Karpas-422 (cell line): ENCODE measurements around the gene KYAT1. TPM values are rescaled to one million over a fixed set of nuclear protein-coding genes. Genes with fewer than 3 reads are reported as not detected.

Source experiments
- DNase-seq: peaks from one replicate; pipeline ENCODE4 v3.0.0-alpha.2; 2015
- H2AFZ ChIP-seq: fragments of 200-600 bp; sonication (generic); 2 replicates; pipeline ENCODE4 v1.6.1; 2014; ENCODE audit warnings: antibody characterized with exemption, low read length, mixed read lengths
- H3K27ac ChIP-seq: fragments of 200-600 bp; sonication (generic); 2 replicates; pipeline ENCODE4 v1.5.1; 2014; ENCODE audit warnings: mild to moderate bottlenecking, low read length, moderate library complexity
- H3K27me3 ChIP-seq: fragments of 200-600 bp; sonication (generic); 2 replicates; pipeline ENCODE4 v1.6.1; 2014; ENCODE audit warnings: low read length, mixed read lengths
- H3K36me3 ChIP-seq: fragments of 200-600 bp; sonication (generic); 2 replicates; pipeline ENCODE4 v1.6.1; 2014; ENCODE audit warnings: low read length, mixed read lengths; ENCODE audit not compliant: insufficient read depth
- H3K4me1 ChIP-seq: fragments of 200-600 bp; sonication (generic); 2 replicates; pipeline ENCODE4 v1.6.1; 2014; ENCODE audit warnings: mild to moderate bottlenecking, low read length, mixed read lengths
- H3K4me2 ChIP-seq: fragments of 200-600 bp; sonication (generic); 2 replicates; pipeline ENCODE4 v1.6.1; 2014; ENCODE audit warnings: low read length, low read depth, mild to moderate bottlenecking; ENCODE audit not compliant: poor library complexity, severe bottlenecking
- H3K4me3 ChIP-seq: fragments of 200-600 bp; sonication (generic); 2 replicates; pipeline ENCODE4 v1.5.1; 2014; ENCODE audit warnings: mild to moderate bottlenecking, antibody characterized with exemption, low read length, mixed read lengths
- H3K79me2 ChIP-seq: fragments of 200-600 bp; sonication (generic); 2 replicates; pipeline ENCODE4 v1.6.1; 2014; ENCODE audit warnings: mild to moderate bottlenecking, low read length, mixed read lengths
- H3K9ac ChIP-seq: fragments of 200-600 bp; sonication (generic); 2 replicates; pipeline ENCODE4 v1.6.0; 2014; ENCODE audit warnings: low read length
- H3K9me2 ChIP-seq: fragments of 200-600 bp; sonication (generic), shearing (Covaris generic); replicated peaks from 2 replicates; pipeline ENCODE4 v1.6.0; 2014; ENCODE audit warnings: mild to moderate bottlenecking, low read length, moderate library complexity; ENCODE audit not compliant: insufficient read depth
- H3K9me3 ChIP-seq: fragments of 300-700, 200-600 bp; sonication (generic); 2 replicates; pipeline ENCODE4 v1.6.1; 2014; ENCODE audit warnings: low read length, mixed read lengths
- H4K20me1 ChIP-seq: fragments of 200-600 bp; sonication (generic); 2 replicates; pipeline ENCODE4 v1.6.1; 2014; ENCODE audit warnings: mild to moderate bottlenecking, antibody characterized with exemption, low read length, low read depth; ENCODE audit not compliant: insufficient read depth
- total RNA-seq: library from RNA; depleted of rRNA; stranded (reverse); fragments of >200 nt; shearing (Covaris generic); gene quantifications from 2 replicates; pipeline ENCODE4 v1.2.3, GENCODE V29; 2014; ENCODE audit warnings: low replicate concordance

Gene KYAT1
- total RNA-seq, 1 experiment from 2014 or later, result 26.8 TPM

GRCh38 chr9:128823903-128824406, 57.8 kb downstream of the KYAT1 start:
- Histone ChIP-seq H3K4me1 (peaks cover 31% of the 10 kb centered on the region), H3K36me3 (peaks cover 27% of the 10 kb centered on the region; the same call in 1 of the 2 replicates), H3K9me3 (no peaks in the 10 kb centered on the region), H3K9me2 (no peaks in the 10 kb centered on the region), H3K4me3 (no peak overlapping the region), H3K4me2 (no peak overlapping the region), H2AFZ (no peak overlapping the region), H3K9ac (no peak overlapping the region), H3K27me3 (no peaks in the 10 kb centered on the region), H3K79me2 (peaks cover 26% of the 10 kb centered on the region), H3K27ac (no peak overlapping the region), H4K20me1 (peaks cover 3% of the 10 kb centered on the region; the same call in 1 of the 2 replicates)
- no peak for DNase-seq

GRCh38 chr9:128823362-128823902, 58.3 kb downstream of the KYAT1 start:
- no peak overlapping the region for H2AFZ ChIP-seq
- no peak overlapping the region for H3K9ac ChIP-seq
- H3K9me2 ChIP-seq, result no peaks in the 10 kb centered on the region
- H3K9me3 ChIP-seq, result no peaks in the 10 kb centered on the region
- H3K27ac ChIP-seq, result no peak overlapping the region
- H3K4me1 ChIP-seq, result peaks cover 27% of the 10 kb centered on the region
- peaks cover 27% of the 10 kb centered on the region; the same call in 1 of the 2 replicates for H3K36me3 ChIP-seq
- H4K20me1 ChIP-seq, result peaks cover 3% of the 10 kb centered on the region; the same call in 1 of the 2 replicates
- H3K4me3 ChIP-seq, result no peak overlapping the region
- DNase-seq, result peak; percentile 40
- H3K4me2 ChIP-seq, result no peak overlapping the region
- peaks cover 22% of the 10 kb centered on the region for H3K79me2 ChIP-seq
- H3K27me3 ChIP-seq, result no peaks in the 10 kb centered on the region

GRCh38 chr9:128822407-128823042, 59.2 kb downstream of the KYAT1 start:
- no peaks in the 10 kb centered on the region for H3K9me3 ChIP-seq
- H3K79me2 ChIP-seq, result peaks cover 13% of the 10 kb centered on the region
- no peak overlapping the region for H3K4me3 ChIP-seq
- DNase-seq, result no peak
- peaks cover 22% of the 10 kb centered on the region; the same call in 1 of the 2 replicates for H3K36me3 ChIP-seq
- no peaks in the 10 kb centered on the region for H3K9me2 ChIP-seq
- H3K4me2 ChIP-seq, result no peak overlapping the region
- no peak overlapping the region for H3K27ac ChIP-seq
- H2AFZ ChIP-seq, result no peak overlapping the region
- H4K20me1 ChIP-seq, result peaks cover 3% of the 10 kb centered on the region; the same call in 1 of the 2 replicates
- peaks cover 24% of the 10 kb centered on the region for H3K4me1 ChIP-seq
- no peak overlapping the region for H3K9ac ChIP-seq
- no peaks in the 10 kb centered on the region for H3K27me3 ChIP-seq

- peaks cover 9% of the 10 kb centered on the region; the same call in 1 of the 2 replicates for H3K79me2 ChIP-seq
- H3K36me3 ChIP-seq, result peaks cover 15% of the 10 kb centered on the region; the same call in 1 of the 2 replicates
- H3K4me1 ChIP-seq, result peaks cover 26% of the 10 kb centered on the region
- DNase-seq, result no peak
- H3K9me2 ChIP-seq, result no peaks in the 10 kb centered on the region
- no peaks in the 10 kb centered on the region for H3K9me3 ChIP-seq
- no peak overlapping the region for H3K4me3 ChIP-seq
- no peak overlapping the region for H3K9ac ChIP-seq
- no peaks in the 10 kb centered on the region for H3K27me3 ChIP-seq
- H2AFZ ChIP-seq, result no peak overlapping the region
- no peak overlapping the region for H3K27ac ChIP-seq
- H3K4me2 ChIP-seq, result no peak overlapping the region
- peaks cover 3% of the 10 kb centered on the region; the same call in 1 of the 2 replicates for H4K20me1 ChIP-seq
These were observed 60.0 kb downstream of the KYAT1 start for GRCh38 chr9:128821584-128822406.

- peaks cover 7% of the 10 kb centered on the region; the same call in 1 of the 2 replicates for H3K36me3 ChIP-seq
- no peak overlapping the region for H3K9ac ChIP-seq
These were observed 60.8 kb downstream of the KYAT1 start for GRCh38 chr9:128820665-128821583.

GRCh38 chr9:128819716-128820664, 61.8 kb downstream of the KYAT1 start:
- Histone ChIP-seq H3K36me3 (0 out of 2 replicates have a peak, but pooled peaks cover 3% of the 10 kb centered on the region), H3K4me3 (peak overlapping the region; percentile 89), H3K4me2 (peak overlapping the region; percentile 96), H3K9ac (peak overlapping the region; percentile 83; the same call in 1 of the 2 replicates), H3K4me1 (peaks cover 26% of the 10 kb centered on the region), H3K27ac (no peak overlapping the region), H2AFZ (no peak overlapping the region), H4K20me1 (peaks cover 3% of the 10 kb centered on the region; the same call in 1 of the 2 replicates), H3K9me2 (no peaks in the 10 kb centered on the region), H3K27me3 (no peaks in the 10 kb centered on the region), H3K79me2 (peaks cover 9% of the 10 kb centered on the region; the same call in 1 of the 2 replicates), H3K9me3 (no peaks in the 10 kb centered on the region)
- DNase-seq, result no peak

More at GRCh38 chr9:128820665-128821583, 60.8 kb downstream of the KYAT1 start:
- peaks cover 26% of the 10 kb centered on the region for H3K4me1 ChIP-seq
- no peaks in the 10 kb centered on the region for H3K27me3 ChIP-seq
- H3K4me2 ChIP-seq, result no peak overlapping the region
- no peak for DNase-seq
- H3K27ac ChIP-seq, result no peak overlapping the region
- H3K9me2 ChIP-seq, result no peaks in the 10 kb centered on the region
- H3K9me3 ChIP-seq, result no peaks in the 10 kb centered on the region
- H2AFZ ChIP-seq, result no peak overlapping the region
- H3K4me3 ChIP-seq, result peak overlapping the region; percentile 89; the same call in 1 of the 2 replicates
- H3K79me2 ChIP-seq, result peaks cover 9% of the 10 kb centered on the region; the same call in 1 of the 2 replicates
- peaks cover 3% of the 10 kb centered on the region; the same call in 1 of the 2 replicates for H4K20me1 ChIP-seq
